ENCODE measurements around the gene ASCL3. TPM values are rescaled to one million over a fixed set of nuclear protein-coding genes. Genes with fewer than 3 reads are reported as not detected.
"Not testable (repeated sequence)": the region's sequence is repeated elsewhere in the genome, so short reads cannot be mapped to it uniquely, and the experiment has no call there.

Gene ASCL3
- total RNA-seq, 1 donor = not detected

GRCh38 chr11:8947230-8947943 lies 4.6 kb upstream of the ASCL3 start:
- DNase-seq (ENCODE audit: insufficient read length, low spot score, missing footprints) = no peak
- H3K4me3 ChIP-seq (ENCODE audit: insufficient read depth, low read length) = no peak overlapping the region
- no peaks in the 10 kb centered on the region for H3K4me1 ChIP-seq (ENCODE audit: insufficient read depth, low read length)
- H3K27me3 ChIP-seq (ENCODE audit: insufficient read depth, low read length) = no peaks in the 10 kb centered on the region
- no peak overlapping the region for H3K4me2 ChIP-seq (ENCODE audit: insufficient read depth, low read length)
- H3K27ac ChIP-seq (ENCODE audit: low read depth, low read length) = no peak overlapping the region
- H3K79me2 ChIP-seq (ENCODE audit: insufficient read depth, low read length) = no peaks in the 10 kb centered on the region
- TF ChIP-seq CTCF (IDR thresholded peaks at IDR 0.05; ENCODE audit: extremely low read depth, low read depth, low read length) = no peak
- H4K20me1 ChIP-seq (ENCODE audit: insufficient read depth, low read length) = no peaks in the 10 kb centered on the region
- H3K36me3 ChIP-seq (ENCODE audit: insufficient read depth, low read length) = peaks cover 20% of the 10 kb centered on the region
- H3K9me3 ChIP-seq (ENCODE audit: low read depth, low read length) = no peaks in the 10 kb centered on the region
- H2AFZ ChIP-seq (ENCODE audit: low read length) = no peak overlapping the region

- no peaks in the 10 kb centered on the region for H3K36me3 ChIP-seq (ENCODE audit: insufficient read depth, low read length)
- TF ChIP-seq CTCF (IDR thresholded peaks at IDR 0.05; ENCODE audit: extremely low read depth, low read depth, low read length) = no peak
- no peaks in the 10 kb centered on the region for H3K9me3 ChIP-seq (ENCODE audit: low read depth, low read length)
- no peak overlapping the region for H3K4me2 ChIP-seq (ENCODE audit: insufficient read depth, low read length)
- H2AFZ ChIP-seq (ENCODE audit: low read length) = no peak overlapping the region
- no peaks in the 10 kb centered on the region for H3K4me1 ChIP-seq (ENCODE audit: insufficient read depth, low read length)
- H4K20me1 ChIP-seq (ENCODE audit: insufficient read depth, low read length) = no peaks in the 10 kb centered on the region
- peak; percentile 71 for DNase-seq (ENCODE audit: insufficient read length, low spot score, missing footprints)
- H3K79me2 ChIP-seq (ENCODE audit: insufficient read depth, low read length) = no peaks in the 10 kb centered on the region
- H3K27ac ChIP-seq (ENCODE audit: low read depth, low read length) = no peak overlapping the region
- H3K4me3 ChIP-seq (ENCODE audit: insufficient read depth, low read length) = no peak overlapping the region
- H3K27me3 ChIP-seq (ENCODE audit: insufficient read depth, low read length) = no peaks in the 10 kb centered on the region
These were observed 1.3 kb downstream of the ASCL3 start for GRCh38 chr11:8941341-8942103.

- Histone ChIP-seq H3K79me2 (ENCODE audit: insufficient read depth, low read length) (no peaks in the 10 kb centered on the region), H3K27me3 (ENCODE audit: insufficient read depth, low read length) (no peaks in the 10 kb centered on the region), H2AFZ (ENCODE audit: low read length) (no peak overlapping the region), H3K9me3 (ENCODE audit: low read depth, low read length) (no peaks in the 10 kb centered on the region), H3K4me3 (ENCODE audit: insufficient read depth, low read length) (no peak overlapping the region), H3K4me1 (ENCODE audit: insufficient read depth, low read length) (no peaks in the 10 kb centered on the region), H3K4me2 (ENCODE audit: insufficient read depth, low read length) (no peak overlapping the region), H3K27ac (ENCODE audit: low read depth, low read length) (no peak overlapping the region), H3K36me3 (ENCODE audit: insufficient read depth, low read length) (no peaks in the 10 kb centered on the region), H4K20me1 (ENCODE audit: insufficient read depth, low read length) (no peaks in the 10 kb centered on the region)
- DNase-seq (ENCODE audit: insufficient read length, low spot score, missing footprints) = no peak
- TF ChIP-seq CTCF (IDR thresholded peaks at IDR 0.05; ENCODE audit: extremely low read depth, low read depth, low read length) = no peak
These were observed 5.2 kb downstream of the ASCL3 start for GRCh38 chr11:8937659-8938058.

- no peak for DNase-seq (ENCODE audit: insufficient read length, low spot score, missing footprints)
- Histone ChIP-seq H3K79me2 (ENCODE audit: insufficient read depth, low read length) (no peaks in the 10 kb centered on the region), H3K9me3 (ENCODE audit: low read depth, low read length) (no peaks in the 10 kb centered on the region), H3K27ac (ENCODE audit: low read depth, low read length) (no peak overlapping the region), H3K4me2 (ENCODE audit: insufficient read depth, low read length) (no peak overlapping the region), H2AFZ (ENCODE audit: low read length) (no peak overlapping the region), H4K20me1 (ENCODE audit: insufficient read depth, low read length) (no peaks in the 10 kb centered on the region), H3K36me3 (ENCODE audit: insufficient read depth, low read length) (no peaks in the 10 kb centered on the region), H3K27me3 (ENCODE audit: insufficient read depth, low read length) (no peaks in the 10 kb centered on the region), H3K4me1 (ENCODE audit: insufficient read depth, low read length) (no peaks in the 10 kb centered on the region), H3K4me3 (ENCODE audit: insufficient read depth, low read length) (no peak overlapping the region)
- TF ChIP-seq CTCF (IDR thresholded peaks at IDR 0.05; ENCODE audit: extremely low read depth, low read depth, low read length) = no peak
These were observed 5.7 kb downstream of the ASCL3 start for GRCh38 chr11:8937159-8937558.

GRCh38 chr11:8935789-8936188 lies 7.0 kb downstream of the ASCL3 start:
- not testable (repeated sequence) for H3K4me2 ChIP-seq (ENCODE audit: insufficient read depth, low read length); H2AFZ ChIP-seq (ENCODE audit: low read length); H3K27me3 ChIP-seq (ENCODE audit: insufficient read depth, low read length); H4K20me1 ChIP-seq (ENCODE audit: insufficient read depth, low read length); H3K79me2 ChIP-seq (ENCODE audit: insufficient read depth, low read length); H3K27ac ChIP-seq (ENCODE audit: low read depth, low read length); H3K36me3 ChIP-seq (ENCODE audit: insufficient read depth, low read length); H3K4me3 ChIP-seq (ENCODE audit: insufficient read depth, low read length); H3K9me3 ChIP-seq (ENCODE audit: low read depth, low read length); H3K4me1 ChIP-seq (ENCODE audit: insufficient read depth, low read length); DNase-seq (ENCODE audit: insufficient read length, low spot score, missing footprints)
